ENCODE results near the gene STC2.

STC2 gene

GRCh38 chr5:173331287-173331686 is 3.1 kb upstream of the STC2 start:
- Histone ChIP-seq H3K4me1 (peaks cover 0 to 39% (median 37%) of the 10 kb centered on the region in 4 donors), H3K9me3 (no peaks in the 10 kb centered on the region), H3K4me3 (no peak overlapping the region), H3K27me3 (peaks cover 0 to 64% of the 10 kb centered on the region in 2 donors), H3K36me3 (no peaks in the 10 kb centered on the region), H3K27ac (no peak overlapping the region)
- intact Hi-C loops (cut with DNase I; ENCODE audit: low total_unique reads) = no loop called here
- no peak for DNase-seq
- TF ChIP-seq CTCF (IDR thresholded peaks at IDR 0.05) = no peak

GRCh38 chr5:173330338-173331206 is 2.4 kb upstream of the STC2 start:
- Histone ChIP-seq H3K27ac (no peak overlapping the region), H3K36me3 (no peaks in the 10 kb centered on the region), H3K9me3 (no peaks in the 10 kb centered on the region), H3K27me3 (peaks cover 0 to 69% of the 10 kb centered on the region in 2 donors), H3K4me3 (no peak overlapping the region), H3K4me1 (peaks cover 0 to 41% (median 38%) of the 10 kb centered on the region in 4 donors)
- intact Hi-C loops (cut with DNase I; ENCODE audit: low total_unique reads) = no loop called here
- no peak for DNase-seq
- no peak for TF ChIP-seq CTCF (IDR thresholded peaks at IDR 0.05)

- Histone ChIP-seq H3K27ac (peak overlapping the region in 1 of 2 donors; percentile 42), H3K27me3 (peaks cover 0 to 68% of the 10 kb centered on the region in 2 donors), H3K4me1 (peaks cover 0 to 41% (median 38%) of the 10 kb centered on the region in 4 donors)
Measured at GRCh38 chr5:173329491-173330337, 1.5 kb upstream of the STC2 start.

GRCh38 chr5:173328844-173329490 is 753 bp upstream of the STC2 start:
- DNase-seq = no peak
- TF ChIP-seq CTCF (IDR thresholded peaks at IDR 0.05) = no peak
- Histone ChIP-seq H3K27me3 (peaks cover 0 to 68% of the 10 kb centered on the region in 2 donors), H3K4me1 (peaks cover 0 to 47% (median 42%) of the 10 kb centered on the region in 4 donors), H3K9me3 (no peaks in the 10 kb centered on the region), H3K36me3 (no peaks in the 10 kb centered on the region), H3K4me3 (peak overlapping the region; percentile 46 to 51), H3K27ac (peak overlapping the region in 1 of 2 donors; percentile 42)
- intact Hi-C loops (cut with DNase I; ENCODE audit: low total_unique reads) = no loop called here

More at GRCh38 chr5:173329491-173330337, 1.5 kb upstream of the STC2 start:
- H3K36me3 ChIP-seq = no peaks in the 10 kb centered on the region
- peak overlapping the region; percentile 46 to 51 for H3K4me3 ChIP-seq
- DNase-seq = no peak
- intact Hi-C loops (cut with DNase I; ENCODE audit: low total_unique reads) = no loop called here
- H3K9me3 ChIP-seq = no peaks in the 10 kb centered on the region
- no peak for TF ChIP-seq CTCF (IDR thresholded peaks at IDR 0.05)
